Activated T-cell treated with anti-CD3 and anti-CD28 coated beads, Interleukin-2, amount 50 U/mL, for 24 hours (primary cell): ENCODE results near the gene GLIS2.

ENCODE experiments used
- DNase-seq: peaks from one replicate; pipeline ENCODE4 v3.0.0-alpha.2; 2020
- H3K27ac Mint-ChIP-seq: 2 replicates; pipeline ENCODE4 v1.8.0; 2020; ENCODE audit warnings: mild to moderate bottlenecking, mixed read lengths
- H3K27me3 Mint-ChIP-seq: 2 replicates; pipeline ENCODE4 v1.8.0; 2020; ENCODE audit warnings: mixed read lengths
- H3K36me3 Mint-ChIP-seq: 2 replicates; pipeline ENCODE4 v1.8.0; 2020; ENCODE audit warnings: low read depth, mixed read lengths
- H3K4me1 Mint-ChIP-seq: 2 replicates; pipeline ENCODE4 v1.8.0; 2020; ENCODE audit warnings: low read depth, mixed read lengths
- H3K4me3 Mint-ChIP-seq: 2 replicates; pipeline ENCODE4 v1.8.0; 2020; ENCODE audit warnings: mild to moderate bottlenecking, moderate library complexity, mixed read lengths
- H3K9me3 Mint-ChIP-seq: 2 replicates; pipeline ENCODE4 v1.8.0; 2020; ENCODE audit warnings: mixed read lengths

The GLIS2 gene

GRCh38 chr16:4288148-4288921 is 27.5 kb upstream of the GLIS2 start:
- Mint-ChIP-seq H3K9me3 (no peaks in the 10 kb centered on the region), H3K27me3 (peaks cover 23% of the 10 kb centered on the region), H3K27ac (no peak overlapping the region), H3K4me1 (peaks cover 10% of the 10 kb centered on the region), H3K36me3 (no peaks in the 10 kb centered on the region), H3K4me3 (no peak overlapping the region)
- peak; percentile 87 for DNase-seq

GRCh38 chr16:4290236-4290830 is 25.5 kb upstream of the GLIS2 start:
- Mint-ChIP-seq H3K27ac (no peak overlapping the region), H3K4me3 (no peak overlapping the region), H3K36me3 (no peaks in the 10 kb centered on the region), H3K27me3 (peaks cover 8% of the 10 kb centered on the region), H3K9me3 (no peaks in the 10 kb centered on the region), H3K4me1 (peaks cover 10% of the 10 kb centered on the region)
- no peak for DNase-seq

DNA sequence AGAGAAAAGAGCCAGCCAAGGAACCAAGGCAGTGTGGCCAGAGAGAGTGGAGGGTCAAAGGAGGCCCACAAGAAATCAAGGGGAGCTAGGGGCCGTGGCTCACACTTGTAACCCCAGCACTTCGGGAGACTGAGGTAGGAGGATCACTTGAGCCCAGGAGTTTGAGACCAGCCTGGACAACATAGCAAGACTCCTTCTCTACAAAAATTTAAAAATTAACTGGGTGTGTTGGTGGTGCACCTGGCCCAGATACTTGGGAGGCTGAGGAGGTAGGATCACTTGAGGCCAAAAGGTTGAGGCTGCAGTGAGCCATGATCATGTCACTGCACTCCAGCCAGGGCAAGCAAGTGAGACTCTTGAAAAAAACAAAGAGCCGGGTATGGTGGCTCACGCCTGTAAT is 24.2 kb upstream of the GLIS2 start:
- Mint-ChIP-seq H3K27ac (no peak overlapping the region), H3K9me3 (no peaks in the 10 kb centered on the region), H3K4me3 (no peak overlapping the region), H3K4me1 (peaks cover 10% of the 10 kb centered on the region), H3K27me3 (peaks cover 3% of the 10 kb centered on the region), H3K36me3 (no peaks in the 10 kb centered on the region)
- DNase-seq: no peak

DNA sequence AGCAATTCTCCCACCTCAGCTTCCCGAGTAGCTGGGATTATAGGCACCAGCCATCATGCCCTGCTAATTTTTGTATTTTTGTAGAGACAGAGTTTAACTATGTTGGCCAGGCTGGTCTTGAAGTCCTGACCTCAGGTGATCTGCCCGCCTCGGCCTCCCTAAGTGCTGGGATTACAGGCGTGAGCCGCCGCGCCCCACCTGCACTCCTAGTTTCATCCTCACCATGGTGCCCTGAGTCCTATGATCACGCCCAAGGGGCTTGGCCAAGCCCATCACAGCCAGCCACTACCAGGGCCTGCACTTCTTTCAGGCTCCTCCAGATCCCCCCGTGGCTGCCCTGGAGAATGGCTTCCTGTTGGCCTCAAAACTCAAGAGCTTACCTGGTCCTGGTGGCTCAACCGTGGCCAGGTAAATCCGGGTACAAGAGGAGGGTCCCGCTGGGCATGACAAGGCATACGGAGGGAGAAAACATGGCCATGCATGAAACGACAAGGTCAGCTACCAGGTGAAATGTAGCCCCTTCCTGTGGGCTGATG is 22.6 kb upstream of the GLIS2 start:
- Mint-ChIP-seq H3K9me3 (no peaks in the 10 kb centered on the region), H3K27me3 (no peaks in the 10 kb centered on the region), H3K4me1 (peaks cover 5% of the 10 kb centered on the region), H3K36me3 (no peaks in the 10 kb centered on the region), H3K4me3 (no peak overlapping the region), H3K27ac (no peak overlapping the region)
- DNase-seq: no peak

GRCh38 chr16:4293822-4294457 is 21.9 kb upstream of the GLIS2 start:
- no peaks in the 10 kb centered on the region for H3K36me3 Mint-ChIP-seq

GRCh38 chr16:4295581-4295980 is 20.3 kb upstream of the GLIS2 start:
- Mint-ChIP-seq H3K4me1 (no peaks in the 10 kb centered on the region), H3K9me3 (no peaks in the 10 kb centered on the region), H3K27me3 (no peaks in the 10 kb centered on the region), H3K36me3 (no peaks in the 10 kb centered on the region), H3K4me3 (no peak overlapping the region), H3K27ac (no peak overlapping the region)
- no peak for DNase-seq

More at GRCh38 chr16:4293822-4294457, 21.9 kb upstream of the GLIS2 start:
- H3K27me3 Mint-ChIP-seq: no peaks in the 10 kb centered on the region
- H3K4me1 Mint-ChIP-seq: no peaks in the 10 kb centered on the region
- H3K4me3 Mint-ChIP-seq: no peak overlapping the region
- DNase-seq: no peak
- H3K27ac Mint-ChIP-seq: no peak overlapping the region
- no peaks in the 10 kb centered on the region for H3K9me3 Mint-ChIP-seq

GRCh38 chr16:4297480-4297879 is 18.4 kb upstream of the GLIS2 start:
- peaks cover 8% of the 10 kb centered on the region for H3K36me3 Mint-ChIP-seq

GRCh38 chr16:4298761-4299522 is 16.9 kb upstream of the GLIS2 start:
- H3K27me3 Mint-ChIP-seq: no peaks in the 10 kb centered on the region
- no peaks in the 10 kb centered on the region for H3K9me3 Mint-ChIP-seq
- no peak overlapping the region for H3K4me3 Mint-ChIP-seq
- DNase-seq: no peak
- peaks cover 13% of the 10 kb centered on the region for H3K36me3 Mint-ChIP-seq
- peaks cover 2% of the 10 kb centered on the region for H3K4me1 Mint-ChIP-seq
- H3K27ac Mint-ChIP-seq: no peak overlapping the region

More at GRCh38 chr16:4297480-4297879, 18.4 kb upstream of the GLIS2 start:
- Mint-ChIP-seq H3K4me1 (no peaks in the 10 kb centered on the region), H3K27ac (no peak overlapping the region), H3K27me3 (no peaks in the 10 kb centered on the region), H3K9me3 (no peaks in the 10 kb centered on the region), H3K4me3 (no peak overlapping the region)
- no peak for DNase-seq

- Mint-ChIP-seq H3K4me1 (peaks cover 11% of the 10 kb centered on the region), H3K36me3 (peaks cover 21% of the 10 kb centered on the region), H3K9me3 (no peaks in the 10 kb centered on the region), H3K27ac (no peak overlapping the region), H3K4me3 (no peak overlapping the region), H3K27me3 (no peaks in the 10 kb centered on the region)
- no peak for DNase-seq
Measured at GRCh38 chr16:4301177-4301576, 14.7 kb upstream of the GLIS2 start.

- DNase-seq: no peak
Measured at GRCh38 chr16:4301968-4302367, 13.9 kb upstream of the GLIS2 start.

DNA sequence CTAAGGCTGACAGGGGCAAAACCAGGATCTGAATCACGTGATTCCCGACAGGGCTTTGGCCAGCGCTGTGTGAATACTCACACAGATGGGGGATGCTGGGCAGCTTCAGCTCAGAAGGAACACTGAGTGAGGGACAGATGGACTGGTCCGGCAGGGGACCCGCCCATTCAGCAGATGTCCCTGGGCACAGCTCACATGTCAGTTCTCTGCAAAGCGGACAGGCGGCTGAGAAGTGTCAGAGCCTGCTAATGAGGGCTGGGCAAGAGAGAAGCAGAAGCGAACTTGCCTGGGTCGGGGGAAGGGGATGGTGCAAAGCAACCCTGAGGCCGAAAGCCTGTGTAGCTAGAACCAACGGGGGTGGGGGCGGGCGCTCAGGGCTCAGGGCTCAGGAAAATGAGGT is 11.9 kb upstream of the GLIS2 start:
- no peak overlapping the region for H3K4me3 Mint-ChIP-seq
- DNase-seq: no peak
- no peaks in the 10 kb centered on the region for H3K27me3 Mint-ChIP-seq
- H3K9me3 Mint-ChIP-seq: peaks cover 5% of the 10 kb centered on the region
- peaks cover 31% of the 10 kb centered on the region for H3K4me1 Mint-ChIP-seq
- peaks cover 33% of the 10 kb centered on the region for H3K36me3 Mint-ChIP-seq
- peak overlapping the region; percentile 6 for H3K27ac Mint-ChIP-seq

More at GRCh38 chr16:4301968-4302367, 13.9 kb upstream of the GLIS2 start:
- Mint-ChIP-seq H3K27ac (no peak overlapping the region), H3K9me3 (peaks cover 1% of the 10 kb centered on the region), H3K36me3 (peaks cover 29% of the 10 kb centered on the region), H3K4me1 (peaks cover 19% of the 10 kb centered on the region), H3K27me3 (no peaks in the 10 kb centered on the region), H3K4me3 (no peak overlapping the region)

DNA sequence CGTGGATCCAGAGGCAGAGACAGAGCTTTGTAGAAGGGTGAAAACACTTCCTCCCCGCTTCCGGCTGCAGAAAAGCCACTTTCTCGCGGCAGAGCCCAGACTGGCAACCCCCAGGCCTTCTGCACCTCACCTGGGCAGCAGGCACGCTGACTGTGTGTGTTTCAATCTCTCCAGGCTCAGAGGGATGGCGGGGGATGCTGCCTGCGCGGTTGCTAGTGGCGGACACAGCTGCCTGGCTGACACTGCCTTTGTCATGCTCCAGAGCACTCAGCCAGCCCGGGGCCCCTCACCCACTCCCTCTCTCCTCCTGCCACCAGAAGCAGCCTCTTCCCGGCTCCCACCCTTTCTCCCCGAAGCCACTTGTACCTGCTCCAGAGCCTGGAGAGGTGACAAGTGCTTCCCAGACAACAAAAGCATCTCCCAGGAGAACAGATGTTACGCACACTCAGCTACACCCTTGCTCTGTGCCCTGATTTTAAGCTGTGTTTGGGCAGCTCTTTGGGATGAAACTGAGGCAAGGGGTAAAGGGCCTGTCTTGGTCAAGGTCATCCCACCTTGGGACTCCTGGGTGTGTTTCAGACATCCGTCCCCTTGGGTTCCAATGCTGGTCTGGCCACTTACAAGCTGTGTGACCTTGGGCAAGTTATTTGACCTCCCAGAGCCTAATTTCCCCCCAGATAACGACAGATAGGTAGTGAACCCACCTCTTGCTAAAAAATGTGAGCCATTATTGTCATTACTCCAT is 9.2 kb upstream of the GLIS2 start:
- peak; percentile 58 for DNase-seq
- H3K4me1 Mint-ChIP-seq: peaks cover 37% of the 10 kb centered on the region
- peak overlapping the region; percentile 88 for H3K4me3 Mint-ChIP-seq
- peaks cover 5% of the 10 kb centered on the region for H3K9me3 Mint-ChIP-seq
- H3K27me3 Mint-ChIP-seq: no peaks in the 10 kb centered on the region
- H3K27ac Mint-ChIP-seq: peak overlapping the region; percentile 98
- H3K36me3 Mint-ChIP-seq: peaks cover 31% of the 10 kb centered on the region

GRCh38 chr16:4307215-4308037 is 8.4 kb upstream of the GLIS2 start:
- Mint-ChIP-seq H3K27me3 (no peaks in the 10 kb centered on the region), H3K9me3 (peaks cover 5% of the 10 kb centered on the region), H3K4me3 (peak overlapping the region; percentile 88), H3K4me1 (peaks cover 37% of the 10 kb centered on the region), H3K36me3 (peaks cover 26% of the 10 kb centered on the region), H3K27ac (peak overlapping the region; percentile 98)
- DNase-seq: peak; percentile 97
